Hematopoietic multipotent progenitor cell treated with erythropoietin and hydrocortisone succinate and interleukin-3 and kit ligand, for 17 days (in vitro differentiated cells): ENCODE measurements around the gene VAPB.

Source experiments
- DNase-seq: peaks from one replicate; pipeline ENCODE4 v3.0.0-alpha.2; 2015; ENCODE audit warnings: low spot score

VAPB gene

DNA sequence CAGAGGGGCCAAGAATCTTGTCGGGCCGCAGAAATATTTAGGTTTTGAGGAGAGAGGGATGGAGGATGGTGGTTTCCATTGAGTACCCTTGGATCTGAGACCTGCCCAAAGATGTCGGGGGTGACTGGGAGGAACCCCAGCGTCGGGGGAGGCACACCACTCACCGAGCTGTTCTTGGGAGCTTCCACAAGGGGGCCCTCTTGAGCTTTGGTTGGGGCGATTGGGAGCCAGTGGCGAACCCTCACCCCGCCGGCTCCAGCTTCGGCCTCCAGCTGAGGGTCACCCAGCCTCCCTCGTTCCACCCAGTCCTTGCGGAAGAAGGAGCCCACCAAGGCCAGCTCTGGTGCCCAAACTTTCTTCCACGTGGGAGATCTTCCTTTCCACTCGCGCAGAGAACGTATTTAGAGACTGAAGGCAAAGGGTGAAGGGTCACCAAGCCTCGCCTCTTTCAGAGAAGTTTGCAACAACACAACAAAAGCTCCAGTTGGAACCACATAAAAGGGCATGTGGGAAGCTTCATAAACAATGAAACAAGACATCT, 92.5 kb downstream of the VAPB start:
- DNase-seq = peak; percentile 7

DNA sequence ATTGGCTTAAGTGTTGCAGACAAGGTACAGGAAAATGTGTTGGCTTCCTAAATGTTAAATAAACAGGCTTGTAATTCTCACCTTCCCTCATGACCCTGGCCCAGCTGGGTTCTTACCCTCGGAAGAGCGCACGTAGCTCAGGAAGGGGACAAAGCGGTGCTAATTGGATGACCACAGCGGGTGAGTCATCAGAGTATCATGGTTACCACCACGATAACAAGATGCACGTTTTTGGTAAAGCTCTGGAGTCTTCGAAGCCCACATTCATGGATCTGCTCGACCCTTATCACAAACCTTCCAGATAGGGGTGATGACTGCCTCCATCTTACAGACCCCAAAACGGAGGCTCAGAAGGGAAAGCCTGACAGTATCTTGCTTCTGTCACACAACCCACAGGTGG, 93.4 kb downstream of the VAPB start:
- no peak for DNase-seq

DNA sequence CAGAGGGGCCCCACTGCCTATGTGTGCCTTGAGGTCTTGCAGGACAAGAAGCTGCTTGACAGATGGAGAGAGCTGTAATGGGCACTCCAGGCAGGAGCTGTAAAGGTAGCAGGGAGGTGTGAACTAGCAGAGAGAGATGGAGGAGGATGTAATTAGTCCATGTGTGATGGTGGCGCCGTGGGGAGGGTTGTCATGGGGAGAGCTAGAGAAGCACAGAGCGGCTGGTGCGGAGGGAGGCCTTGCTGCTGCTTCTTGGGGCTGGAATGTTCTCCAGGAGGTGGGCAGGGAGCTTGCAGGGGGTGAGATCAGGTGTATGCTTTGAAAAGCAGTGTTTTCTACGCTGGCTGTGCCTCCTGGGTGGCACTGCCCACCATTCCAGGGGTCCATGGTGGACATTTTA, 94.0 kb downstream of the VAPB start:
- DNase-seq = no peak

DNA sequence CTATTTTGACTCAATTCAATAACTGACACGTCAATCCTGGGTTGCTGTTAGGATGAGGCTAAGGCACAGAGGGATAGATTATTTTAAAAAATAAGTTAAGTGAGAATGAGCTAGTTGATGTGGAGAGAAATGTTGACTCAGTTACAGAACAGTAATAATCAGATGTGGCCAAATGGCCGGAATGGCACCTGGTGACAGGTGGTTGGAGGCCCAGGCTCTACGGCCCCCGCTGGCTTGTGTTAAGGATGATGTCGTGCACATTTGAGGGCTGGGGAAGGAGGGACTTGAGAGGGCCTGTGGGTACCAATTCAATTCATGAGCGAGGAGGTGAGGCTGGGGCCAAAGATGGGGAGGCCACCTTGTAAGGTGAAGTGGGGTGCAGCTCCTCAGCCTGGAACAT, 94.4 kb downstream of the VAPB start:
- DNase-seq = no peak

DNA sequence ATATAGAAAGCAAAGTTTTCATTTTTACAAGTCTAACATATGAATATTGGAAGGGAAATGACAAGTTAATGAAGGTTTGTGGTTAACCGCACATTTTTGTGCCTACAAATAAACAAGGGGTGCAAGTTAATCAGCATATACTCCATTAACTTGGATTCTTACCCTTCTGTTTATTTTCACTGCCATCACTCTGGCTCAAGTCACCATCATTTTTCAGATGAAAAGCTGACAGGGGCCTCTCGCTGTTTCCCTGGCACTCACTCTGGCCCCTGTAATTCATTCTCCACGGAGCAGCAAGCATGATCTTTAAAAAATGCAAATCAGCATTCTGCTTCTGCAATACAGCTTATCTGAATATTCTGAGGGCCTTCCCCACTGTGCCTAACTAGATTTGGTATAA, 96.4 kb downstream of the VAPB start:
- no peak for DNase-seq

DNA sequence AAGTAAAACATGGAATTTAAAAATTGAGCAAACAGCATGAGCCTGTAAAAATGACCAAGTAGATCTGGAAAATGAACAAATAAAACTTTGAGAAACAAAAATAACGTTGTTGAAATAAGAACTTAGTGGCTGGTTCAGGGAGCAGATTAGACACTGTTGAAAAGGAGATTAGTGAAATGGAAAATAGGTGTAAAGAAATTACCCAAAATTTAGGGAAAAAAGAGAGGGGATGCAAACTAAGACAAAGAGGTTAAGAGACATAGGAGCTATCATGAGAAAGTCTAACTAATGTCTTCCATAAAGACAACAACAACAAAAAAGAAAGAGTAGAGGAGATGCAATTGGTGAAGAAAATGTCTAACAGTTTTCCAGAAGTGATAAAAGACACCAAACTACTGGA, 97.2 kb downstream of the VAPB start:
- no peak for DNase-seq

DNA sequence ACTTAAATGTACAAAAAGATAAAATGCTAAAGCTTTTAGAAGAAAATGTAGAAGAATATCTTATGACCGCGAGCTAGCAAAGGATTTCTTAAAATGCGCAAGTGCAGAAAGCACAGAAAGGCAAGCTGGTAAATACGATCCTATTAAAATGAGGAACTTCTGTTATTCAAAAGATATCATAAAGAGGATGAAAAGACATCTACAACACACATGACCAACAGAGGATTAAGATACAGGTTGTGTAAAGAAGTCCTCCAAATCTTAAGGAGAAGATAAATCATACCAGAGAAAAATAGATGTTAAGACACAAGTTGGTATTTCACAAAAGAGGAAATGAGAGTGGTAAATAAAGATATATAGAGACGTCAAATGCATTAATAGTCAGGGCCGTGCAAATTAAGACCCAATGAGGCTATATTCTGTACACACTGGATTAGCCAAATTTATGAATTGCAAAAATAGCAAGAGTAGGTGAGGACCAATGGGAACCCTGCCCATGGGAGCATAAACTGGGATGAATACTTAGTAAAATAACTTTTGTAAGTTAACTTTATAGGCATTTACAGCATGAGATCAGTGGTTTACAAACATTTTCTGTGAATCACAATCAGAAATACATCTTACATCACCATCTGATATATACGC, 103.2 kb downstream of the VAPB start:
- no peak for DNase-seq

DNA sequence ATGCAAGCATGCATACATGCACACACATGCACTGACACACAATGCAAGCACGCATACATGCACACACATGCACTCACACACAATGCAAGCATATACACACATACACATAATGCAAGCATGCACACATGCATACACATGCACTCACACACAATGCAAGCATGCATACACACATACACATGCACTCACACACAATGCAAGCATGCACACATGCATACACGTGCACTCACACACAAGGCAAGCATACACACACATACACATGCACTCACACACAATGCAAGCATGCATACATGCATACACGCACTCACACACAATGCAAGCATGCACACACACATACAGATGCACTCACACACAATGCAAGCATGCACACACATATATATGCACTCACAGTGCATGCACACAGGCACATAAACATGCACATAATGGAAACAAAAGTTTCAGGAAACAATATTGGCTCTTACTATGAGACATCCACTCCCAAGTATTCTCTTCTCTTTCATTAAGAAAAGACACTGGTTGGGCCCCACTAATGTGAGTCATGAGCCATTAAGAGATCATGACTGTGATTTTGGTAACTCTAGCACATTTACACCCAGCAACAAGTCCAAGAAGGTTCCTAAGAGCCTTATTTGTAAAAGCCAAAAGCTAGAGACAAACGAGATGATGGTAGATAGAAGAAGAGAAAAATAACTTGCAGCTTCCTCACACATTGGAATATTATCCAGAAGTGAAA, 103.9 kb downstream of the VAPB start:
- no peak for DNase-seq

DNA sequence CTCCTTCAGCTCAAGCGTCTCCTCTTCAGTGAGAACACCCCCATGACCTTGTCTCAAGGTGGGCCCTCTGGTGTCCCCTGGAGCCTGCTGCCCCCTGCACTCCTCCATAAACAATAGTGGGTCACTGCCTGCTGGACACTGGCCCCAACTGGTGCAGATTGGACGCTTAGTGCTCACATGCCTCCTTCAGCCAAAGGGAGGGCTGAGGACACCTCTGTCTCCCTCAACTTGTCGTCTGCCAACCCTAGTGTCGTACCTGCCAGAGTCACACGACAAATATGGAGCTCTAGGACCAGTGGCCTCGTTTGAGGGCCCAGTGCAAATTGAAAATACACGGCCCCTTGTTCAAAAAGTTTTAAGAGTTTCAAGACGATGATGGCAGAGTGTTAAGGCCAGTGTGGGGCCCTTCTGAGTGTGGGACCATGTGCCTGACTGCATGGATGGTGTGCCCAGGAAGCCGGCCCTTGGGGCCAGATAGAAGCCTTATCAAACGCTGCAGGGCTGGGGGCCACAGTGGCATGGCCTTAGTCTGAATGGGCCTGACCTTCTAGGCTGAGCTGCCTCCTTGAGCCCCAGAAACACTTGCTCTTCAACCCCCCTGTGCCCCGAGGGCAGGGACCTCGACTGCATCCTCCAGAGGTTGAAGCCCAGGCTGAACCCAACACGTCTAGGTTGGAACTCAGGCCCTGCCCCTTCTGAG, 106.0 kb downstream of the VAPB start:
- no peak for DNase-seq

DNA sequence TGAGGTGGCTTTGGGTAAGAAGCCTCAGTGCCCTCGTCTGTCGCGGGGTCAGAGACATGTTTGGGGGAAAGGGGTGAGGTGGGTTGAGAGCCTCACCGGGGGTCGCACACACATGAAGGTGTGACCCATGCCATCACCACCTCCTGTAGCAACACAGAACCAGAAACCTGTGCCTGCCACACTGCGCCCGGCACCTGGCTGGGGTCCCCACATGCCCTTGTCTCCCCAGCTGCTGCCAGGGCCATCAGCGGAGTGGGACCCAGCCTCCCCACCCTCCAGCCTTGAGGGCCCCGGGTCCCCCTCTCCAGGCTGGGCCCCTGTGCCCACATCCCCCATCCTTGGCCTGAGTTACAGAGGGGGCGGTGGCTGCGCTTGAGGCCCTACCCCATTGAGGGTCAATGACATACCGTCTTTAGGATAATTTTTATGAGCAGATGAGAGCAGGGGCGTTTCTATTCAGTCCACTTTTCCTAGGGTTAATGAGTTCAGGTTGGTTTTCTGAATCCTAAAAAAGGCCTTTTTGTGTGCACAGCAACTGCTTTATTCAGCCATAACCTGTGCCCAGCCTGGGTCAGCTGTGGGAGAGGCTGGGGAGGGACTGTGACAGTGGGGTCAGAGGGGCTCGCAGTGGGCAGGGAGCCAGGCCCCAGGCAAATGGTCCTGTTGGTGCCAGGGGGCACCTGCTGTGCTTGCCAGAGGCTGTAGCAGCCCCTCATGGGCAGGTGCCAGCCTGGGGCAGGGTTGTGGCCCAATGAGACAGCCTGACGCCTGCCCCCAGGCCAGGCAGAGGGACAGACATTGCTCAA, 106.8 kb downstream of the VAPB start:
- DNase-seq = no peak

DNA sequence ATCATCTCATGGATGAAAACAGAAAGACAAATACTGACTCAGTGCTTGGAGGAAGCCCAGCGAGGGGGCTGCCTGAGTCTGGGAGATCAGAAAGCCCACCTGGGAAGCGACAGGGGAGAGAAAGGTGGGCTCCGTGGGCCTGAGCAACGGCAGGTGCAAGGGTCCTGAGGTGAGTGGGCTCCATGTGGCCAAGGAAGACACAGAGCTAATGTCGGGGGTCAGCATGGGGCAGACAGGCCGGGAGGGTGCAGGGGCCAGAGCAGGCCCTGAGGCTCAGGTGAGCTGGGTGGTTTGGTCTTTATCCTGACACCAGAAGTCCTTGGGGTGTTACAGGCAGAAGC, 107.4 kb downstream of the VAPB start:
- no peak for DNase-seq

DNA sequence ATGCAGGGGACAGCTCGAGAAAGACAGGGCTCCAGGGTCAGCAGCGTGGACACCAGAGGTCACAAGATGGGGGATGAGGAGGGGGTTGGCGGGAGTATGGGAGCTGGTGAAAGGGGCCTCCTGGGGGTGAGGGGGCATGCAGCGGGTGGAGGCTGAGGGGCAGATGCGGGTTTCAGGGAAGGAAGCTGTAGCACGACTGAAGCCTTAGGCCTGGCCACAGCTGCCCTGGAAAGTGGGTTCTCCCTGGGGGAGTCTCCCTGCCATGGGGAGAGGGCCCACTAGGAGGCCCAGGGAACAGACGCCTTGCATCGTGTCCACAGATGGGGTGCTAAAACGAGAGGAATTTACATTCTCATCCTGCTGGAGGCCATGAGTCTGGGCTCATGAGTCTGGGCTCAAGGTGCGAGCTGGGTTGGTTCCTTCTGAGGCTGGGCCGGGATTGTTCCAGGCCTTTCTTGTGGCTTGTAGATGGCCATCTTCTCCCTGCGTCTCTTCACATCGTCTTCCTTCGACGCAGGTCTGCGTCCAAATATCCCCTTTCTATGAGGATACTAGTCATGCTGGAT, 108.1 kb downstream of the VAPB start:
- DNase-seq = no peak

DNA sequence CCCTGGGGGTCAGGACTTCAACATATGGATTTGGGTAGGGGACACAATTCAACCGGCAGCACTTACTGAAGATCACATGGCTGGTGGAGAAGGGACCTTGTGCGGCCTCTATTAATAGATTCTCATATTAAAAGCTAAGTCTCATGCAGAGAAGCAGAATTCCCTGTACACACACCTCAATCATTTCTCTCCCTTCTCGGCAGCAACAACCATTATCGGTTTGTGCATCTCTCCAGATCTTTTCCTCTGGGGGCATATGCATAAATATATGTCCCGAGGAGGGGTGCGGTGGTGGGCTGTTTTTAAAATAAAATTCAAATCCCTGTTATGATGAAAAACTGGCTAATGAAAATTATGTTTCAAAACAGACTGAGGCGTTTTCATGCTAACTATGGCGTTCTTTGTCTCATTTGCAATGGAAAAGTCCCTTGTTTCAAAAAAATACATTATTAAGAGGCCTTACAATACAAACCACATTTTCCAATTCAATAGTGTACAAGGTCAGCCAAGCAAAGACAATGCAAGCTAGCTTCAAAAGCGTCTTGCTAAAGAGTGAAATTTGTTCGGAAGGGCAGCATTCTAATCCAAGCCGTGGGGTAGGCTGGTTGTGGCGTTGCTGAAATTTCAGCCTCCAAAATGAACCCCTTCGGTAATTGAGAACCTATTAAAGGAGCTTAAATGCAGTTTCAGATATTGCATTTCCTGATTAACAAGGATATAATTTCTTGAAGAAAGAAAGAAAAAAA, 108.9 kb downstream of the VAPB start:
- no peak for DNase-seq

DNA sequence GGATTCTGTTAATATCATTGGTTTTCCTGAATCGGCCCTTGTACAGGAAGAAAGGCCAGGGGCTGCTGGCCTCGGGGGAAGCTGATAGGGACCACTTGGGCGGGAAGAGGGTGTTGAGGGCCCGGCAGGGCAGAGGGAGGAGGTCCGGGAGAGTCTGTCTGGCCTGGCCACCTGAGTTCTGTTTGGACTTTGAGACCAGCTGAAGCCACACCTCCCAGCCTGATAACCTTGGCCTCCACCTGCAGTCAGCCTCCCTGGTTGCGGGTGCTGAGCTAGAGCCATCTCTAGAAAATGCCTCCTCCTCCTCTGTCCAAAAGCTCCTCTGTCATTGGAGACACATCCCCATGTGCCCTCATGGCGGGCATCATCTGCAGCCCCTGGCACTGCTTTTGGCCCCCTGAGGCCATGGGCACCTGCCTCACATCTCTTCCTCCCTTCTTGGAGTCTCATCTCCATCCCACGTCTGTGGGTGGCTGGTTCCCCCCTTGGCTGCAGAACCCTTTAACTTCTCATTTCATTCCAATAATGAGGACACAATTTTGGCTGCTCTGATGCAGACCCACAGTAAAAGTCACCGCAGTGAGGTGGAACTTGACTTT, 109.5 kb downstream of the VAPB start:
- DNase-seq = no peak

DNA sequence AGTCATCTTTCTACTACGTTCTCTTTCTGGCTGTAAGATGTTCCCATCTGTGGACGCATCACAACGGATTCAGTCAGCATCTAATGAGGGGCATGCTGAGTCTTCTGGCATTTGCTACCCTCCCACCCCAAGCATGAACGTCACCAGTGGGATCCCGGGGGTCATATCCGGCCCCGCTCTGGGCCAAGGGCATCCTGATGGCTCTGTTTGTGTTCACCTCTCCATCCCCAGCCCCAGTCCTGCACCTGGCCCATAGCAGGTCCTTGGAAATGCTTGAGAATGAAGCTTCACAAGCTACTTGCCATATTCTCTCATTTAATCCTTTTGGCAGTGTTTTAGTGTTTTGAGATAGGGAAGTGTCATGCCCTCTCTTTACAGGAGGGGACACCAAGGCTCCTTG, 111.2 kb downstream of the VAPB start:
- no peak for DNase-seq
